NCI-H2029 treated with DMSO at 0.1 percent for 48 hours (cell line): ENCODE measurements around the gene CA5A.
A peak's percentile ranks its signal among the peaks of the same experiment; 100 is the strongest.
"Not testable (repeated sequence)": the region's sequence is repeated elsewhere in the genome, so short reads cannot be mapped to it uniquely, and the experiment has no call there.

Experiments used
- DNase-seq: peaks from one replicate; lab custom pipeline; 2025; lab: John Stamatoyannopoulos, UW

Gene CA5A

GRCh38 chr16:87894005-87894404, 42.3 kb downstream of the CA5A start:
- DNase-seq: not testable (repeated sequence)

GRCh38 chr16:87891764-87892163, 44.6 kb downstream of the CA5A start:
- DNase-seq: no peak

- not testable (repeated sequence) for DNase-seq
These were observed 46.6 kb downstream of the CA5A start for GRCh38 chr16:87889762-87890161.

GRCh38 chr16:87888346-87888745, 48.0 kb downstream of the CA5A start:
- not testable (repeated sequence) for DNase-seq

DNA sequence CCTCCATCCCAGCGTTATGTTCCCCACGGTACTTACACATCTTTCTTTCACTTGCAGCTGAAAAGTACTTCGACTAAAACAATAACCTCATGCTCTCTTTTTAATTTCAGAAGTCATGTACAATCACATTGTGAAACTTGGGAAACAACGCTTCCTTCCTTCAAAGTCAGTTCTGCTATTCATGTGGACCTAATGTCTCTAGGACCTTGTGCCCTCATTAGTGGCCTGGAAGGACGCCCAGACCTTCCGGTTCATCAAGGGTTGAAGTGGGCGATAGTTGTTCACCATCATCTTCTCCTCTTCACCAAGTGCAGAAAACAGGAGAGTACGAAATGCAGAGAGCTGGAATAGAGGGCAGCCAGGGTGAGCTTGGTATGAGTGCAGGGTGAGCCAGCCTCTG, 48.4 kb downstream of the CA5A start:
- not testable (repeated sequence) for DNase-seq

GRCh38 chr16:87885371-87885967, 50.9 kb downstream of the CA5A start:
- peak; percentile 11 for DNase-seq

DNA sequence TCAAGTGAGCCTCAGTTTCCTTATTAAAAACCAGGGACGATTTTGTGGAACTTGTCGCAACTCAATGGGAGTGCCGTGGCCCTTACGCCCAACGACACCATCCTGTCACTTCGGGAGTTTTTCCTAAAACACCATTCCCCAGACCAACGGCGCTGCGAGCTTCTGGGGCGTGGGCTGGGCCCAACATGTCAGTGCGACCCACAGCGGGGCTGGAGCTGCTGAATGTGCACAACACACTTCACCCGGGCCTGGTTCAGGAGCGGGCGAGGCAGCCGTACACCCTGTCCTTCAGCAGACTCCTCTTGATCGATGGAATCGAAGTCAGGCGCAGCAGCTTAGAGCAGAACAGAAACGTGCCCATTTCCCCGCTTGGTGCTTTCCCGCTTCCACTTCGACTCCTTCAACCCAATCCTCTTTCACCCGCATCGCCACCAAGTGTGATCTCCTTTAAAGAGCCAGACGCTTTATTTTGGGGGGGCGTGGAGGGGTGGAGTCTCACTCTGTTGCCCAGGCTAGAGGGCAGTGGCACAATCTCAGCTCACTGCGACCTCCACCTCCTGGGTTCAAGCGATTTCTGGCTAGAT, 53.8 kb downstream of the CA5A start:
- DNase-seq: no peak

- DNase-seq: no peak
These were observed 54.8 kb downstream of the CA5A start for GRCh38 chr16:87881324-87882200.

DNA sequence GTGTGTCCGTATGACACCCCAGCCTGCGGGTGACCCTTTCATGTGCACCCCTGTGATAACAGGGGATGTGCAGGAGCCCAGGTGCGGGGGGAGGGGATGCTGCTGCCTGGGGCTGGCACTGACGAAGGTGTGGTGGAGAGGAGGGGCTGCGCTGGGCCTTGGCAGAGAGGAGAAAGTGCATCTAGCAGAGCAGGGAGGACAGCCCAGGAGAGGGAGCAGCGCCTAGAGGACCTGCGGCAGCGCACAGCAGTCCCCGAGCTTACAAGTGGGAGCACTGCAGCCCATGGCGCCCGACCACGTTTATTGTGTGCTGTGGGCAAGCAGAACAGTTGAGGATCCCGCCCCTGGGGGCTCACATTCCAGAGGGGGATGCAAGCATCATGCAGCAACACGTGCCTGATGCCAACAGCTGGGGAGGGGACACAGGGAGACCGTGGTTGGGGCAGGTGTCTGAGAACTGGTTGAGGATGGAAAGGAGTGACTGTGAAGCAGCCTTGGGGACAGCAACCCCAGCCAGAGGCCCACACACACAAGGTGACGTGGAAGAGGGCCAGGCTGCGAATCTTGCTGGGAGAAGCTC, 56.1 kb downstream of the CA5A start:
- DNase-seq: no peak

GRCh38 chr16:87879411-87880013, 56.8 kb downstream of the CA5A start:
- DNase-seq: not testable (repeated sequence)

GRCh38 chr16:87878704-87879103, 57.6 kb downstream of the CA5A start:
- DNase-seq: no peak

DNA sequence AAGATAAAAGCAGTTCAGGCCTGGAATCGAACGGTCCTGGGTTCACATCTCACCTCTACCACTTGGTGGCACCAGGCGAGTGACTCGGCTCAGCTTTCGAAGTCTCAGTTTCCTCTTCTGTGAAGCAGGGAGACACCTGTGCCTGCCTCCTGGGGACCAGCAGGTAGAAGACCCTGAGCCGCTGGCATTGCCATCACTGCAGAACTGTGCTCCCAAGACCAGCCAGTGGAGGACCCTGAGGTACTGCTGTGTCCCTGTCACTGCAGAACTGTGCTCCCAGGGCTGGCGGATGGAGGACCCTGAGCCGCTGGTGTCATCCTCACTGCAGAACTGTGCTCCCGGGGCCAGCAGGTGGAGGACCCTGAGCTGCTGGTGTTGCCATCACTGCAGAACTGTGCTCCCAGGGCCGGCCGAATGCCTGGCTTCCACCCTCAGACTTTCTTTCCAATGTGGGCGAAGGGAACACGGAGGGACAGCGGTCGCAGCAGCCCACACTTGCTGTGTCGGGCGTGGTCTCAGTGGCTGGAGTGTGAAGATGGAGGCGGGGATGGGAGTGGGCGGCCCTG, 58.3 kb downstream of the CA5A start:
- DNase-seq: no peak

DNA sequence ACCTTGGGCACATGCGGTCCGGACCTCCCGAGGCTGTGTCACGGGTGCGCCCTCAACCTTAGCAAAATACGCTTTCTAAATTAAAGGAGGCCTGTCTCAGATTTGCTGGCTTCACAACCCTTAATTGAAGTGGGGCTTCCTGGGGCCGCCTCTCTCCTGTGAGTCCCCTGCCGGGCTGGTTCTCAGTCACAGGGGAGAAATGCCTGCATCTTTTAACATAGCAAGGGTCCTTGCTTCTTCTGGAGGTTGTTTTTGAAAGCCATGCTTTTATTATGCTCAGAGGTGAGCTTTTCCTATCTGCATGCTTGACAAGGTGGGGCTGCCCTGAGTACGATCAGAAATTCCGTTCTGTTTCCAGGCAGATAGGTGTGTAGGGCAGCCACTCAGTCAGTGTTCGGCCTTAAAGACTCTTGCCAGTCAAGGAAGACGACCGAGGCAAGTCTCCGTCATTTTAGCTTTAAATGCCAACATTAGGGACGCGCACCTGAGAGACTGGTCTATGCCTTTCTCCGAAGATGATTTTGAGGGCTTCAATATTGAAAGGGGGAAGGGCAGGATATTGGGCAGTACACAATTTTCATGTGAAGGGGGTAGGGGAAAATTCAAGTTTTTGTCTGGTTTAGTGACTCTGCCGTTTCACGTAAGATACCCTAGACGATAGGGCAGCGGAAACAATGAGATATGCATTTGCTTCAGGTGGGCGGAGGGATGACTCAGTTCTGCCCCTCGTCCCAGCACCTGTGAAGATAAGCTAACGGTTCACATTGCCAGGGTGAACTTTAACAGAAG, 61.5 kb downstream of the CA5A start:
- no peak for DNase-seq

GRCh38 chr16:87870418-87871291, 65.7 kb downstream of the CA5A start:
- not testable (repeated sequence) for DNase-seq

DNA sequence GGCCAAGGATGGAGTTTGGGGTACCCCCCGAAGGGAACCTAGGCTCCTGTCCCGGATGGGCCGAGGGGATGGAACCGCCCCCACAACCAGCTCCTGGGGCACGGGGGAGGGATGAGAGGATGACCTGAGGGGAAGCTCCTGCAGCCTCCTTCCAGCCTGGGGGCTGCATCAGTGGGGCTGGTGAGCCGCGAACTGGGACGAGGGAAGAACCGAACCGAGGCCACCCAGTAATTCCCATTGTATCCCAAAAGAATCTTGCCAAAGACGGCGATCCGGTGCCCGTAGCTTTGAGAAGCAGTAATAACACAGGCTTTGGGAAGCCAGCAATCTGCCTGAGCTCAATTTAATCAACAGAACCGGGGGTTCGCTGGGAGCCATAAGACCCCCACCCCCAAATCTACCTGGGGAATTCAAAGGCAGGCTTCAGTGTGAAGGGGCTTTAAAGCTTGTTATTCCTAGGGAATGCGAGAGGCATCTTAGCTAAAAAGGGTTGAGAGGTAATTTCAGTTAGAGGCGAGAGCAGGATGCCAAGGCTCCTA, 66.4 kb downstream of the CA5A start:
- DNase-seq: not testable (repeated sequence)

DNA sequence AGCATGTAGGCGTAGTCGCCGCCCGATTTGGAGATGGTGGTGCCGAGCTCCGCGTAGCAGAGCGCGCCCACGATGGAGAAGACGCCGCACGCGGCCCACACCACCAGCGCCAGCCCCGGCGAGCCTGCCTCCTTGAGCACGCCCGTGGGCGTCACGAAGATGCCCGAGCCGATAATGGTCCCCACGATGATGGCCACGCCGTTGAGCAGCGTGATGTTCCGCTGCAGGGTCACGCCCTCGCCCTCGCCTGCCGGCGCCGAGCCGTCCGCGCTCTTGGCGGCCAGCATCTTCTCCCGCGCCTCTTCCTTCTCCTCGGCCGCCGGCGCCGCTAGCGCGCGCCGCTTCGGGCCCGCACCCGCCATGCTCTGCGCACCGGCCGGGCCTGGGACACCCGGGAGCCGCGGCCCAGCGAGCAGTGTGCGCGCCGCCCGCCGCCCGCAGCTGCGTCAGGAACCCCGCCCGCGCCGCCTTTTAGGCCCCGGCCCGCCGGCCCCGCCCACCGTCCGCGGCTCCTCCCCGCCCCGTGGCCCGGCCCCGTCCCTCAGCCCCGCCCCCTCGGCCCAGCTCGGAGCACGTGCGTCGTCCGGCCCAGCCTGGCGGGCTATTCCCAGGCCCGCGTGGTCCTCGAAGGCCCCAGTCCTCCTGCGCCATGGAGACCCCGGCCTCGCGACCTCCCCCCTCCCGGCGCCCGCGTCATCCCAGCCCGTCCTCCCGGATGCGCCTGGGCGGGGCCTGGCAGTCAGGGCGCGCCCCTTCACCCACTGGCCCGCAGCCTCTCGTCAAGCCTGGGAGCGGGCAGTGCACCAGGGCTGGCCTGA, 67.1 kb downstream of the CA5A start, which contains the start of gene SLC7A5:
Gene SLC7A5 (minus strand): TSS at position 447 of the 818 bp plus-strand sequence. CDS start 85 bp downstream, at position 362.
- not testable (repeated sequence) for DNase-seq

DNA sequence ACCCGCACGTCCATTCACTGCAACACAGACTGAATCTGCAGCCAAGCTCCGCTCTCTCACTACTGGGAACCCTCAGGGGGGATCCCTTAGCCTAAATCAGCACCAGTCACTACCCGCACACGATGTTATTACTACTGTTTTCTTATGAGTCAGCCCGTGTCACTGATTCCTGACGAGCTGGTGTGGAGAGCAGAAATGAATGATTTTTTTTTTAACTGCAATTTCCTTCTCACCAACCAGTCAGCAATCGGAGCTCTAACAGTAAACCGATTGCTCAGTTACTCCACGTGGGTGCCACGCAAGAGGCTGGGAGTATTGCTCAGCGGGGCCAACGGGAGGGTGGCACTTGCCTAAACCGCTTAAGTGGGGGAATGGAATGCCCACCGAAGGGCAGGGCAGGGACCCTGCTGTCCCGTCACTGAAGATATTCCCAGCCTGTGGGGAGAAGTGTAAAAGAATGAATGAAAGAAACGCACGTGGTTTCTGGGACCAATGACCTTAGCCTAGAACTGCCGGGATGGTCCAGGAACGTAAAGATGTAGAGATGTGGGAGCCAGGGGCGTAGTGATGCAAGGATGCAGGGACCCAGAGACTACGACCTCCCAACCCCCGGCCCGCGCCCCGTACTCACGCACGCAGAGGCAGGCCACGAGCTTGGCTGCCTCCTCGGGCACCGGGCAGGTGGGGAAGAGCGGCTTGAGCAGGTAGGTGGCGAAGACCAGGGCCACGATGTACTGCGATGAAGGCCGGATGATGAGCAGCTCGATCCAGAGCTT, 67.9 kb downstream of the CA5A start:
- not testable (repeated sequence) for DNase-seq
